ENCODE results near the gene SIK2. TPM values are rescaled to one million over a fixed set of nuclear protein-coding genes. Genes with fewer than 3 reads are reported as not detected.
"Not testable (repeated sequence)": the region's sequence is repeated elsewhere in the genome, so short reads cannot be mapped to it uniquely, and the experiment has no call there.

SIK2 gene
- total RNA-seq, 1 experiment from 2014 or later = 6.1 TPM

DNA sequence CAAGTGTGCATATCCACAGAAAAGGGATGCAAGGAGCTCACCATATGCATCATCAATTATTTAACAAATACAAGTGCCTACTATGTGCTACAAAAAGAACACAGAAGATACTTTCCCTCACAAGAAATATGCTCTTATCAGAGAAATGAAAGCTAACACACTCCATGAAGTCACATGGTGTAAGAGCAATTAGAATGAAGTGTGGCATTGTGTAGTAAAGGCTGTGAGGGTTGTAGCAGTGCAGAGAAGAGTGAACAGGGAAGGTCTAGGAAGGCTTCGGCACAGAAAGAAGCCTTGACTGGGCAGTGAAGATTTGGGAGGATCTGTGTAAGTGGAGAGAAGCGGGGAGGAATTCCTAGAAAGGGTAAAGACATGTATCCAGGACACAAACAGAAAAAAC is 141.5 kb downstream of the SIK2 start:
- no peak for DNase-seq (ENCODE audit: extremely low read depth, low read depth)

DNA sequence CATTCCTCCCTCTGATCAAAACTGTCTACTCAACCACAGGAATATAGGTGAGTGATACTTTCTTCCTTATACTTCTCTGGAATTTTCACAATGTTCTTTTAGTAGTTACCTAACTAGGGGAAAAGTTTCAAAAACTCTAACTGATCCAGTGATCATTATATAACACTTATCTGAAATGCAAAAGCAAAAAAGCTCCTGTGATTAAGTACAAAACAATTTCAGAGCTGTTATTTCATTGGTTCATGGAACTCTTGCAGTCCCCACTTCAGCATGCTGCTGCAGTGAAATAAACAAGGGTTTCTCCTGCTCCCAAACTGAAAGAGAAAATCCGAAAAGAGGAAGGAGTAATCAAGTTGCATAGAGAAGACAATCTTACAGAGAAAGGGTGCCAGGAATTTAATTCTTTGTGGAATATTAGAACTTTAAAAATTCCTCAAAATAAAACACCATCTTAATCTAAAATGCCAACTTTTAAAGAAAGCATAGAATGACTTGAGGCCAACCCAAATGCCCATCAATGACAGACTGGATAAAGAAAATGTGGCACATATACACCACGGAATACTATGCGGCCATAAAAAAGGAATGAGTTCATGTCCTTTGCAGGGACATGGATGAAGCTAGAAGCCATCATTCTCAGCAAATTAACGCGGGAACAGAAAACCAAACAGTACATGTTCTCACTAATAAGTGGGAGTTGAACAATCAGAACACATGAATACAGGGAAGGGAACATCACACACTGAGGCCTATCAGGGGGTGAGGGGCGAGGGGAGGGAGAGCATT is 143.7 kb downstream of the SIK2 start:
- DNase-seq (ENCODE audit: extremely low read depth, low read depth) = no peak

DNA sequence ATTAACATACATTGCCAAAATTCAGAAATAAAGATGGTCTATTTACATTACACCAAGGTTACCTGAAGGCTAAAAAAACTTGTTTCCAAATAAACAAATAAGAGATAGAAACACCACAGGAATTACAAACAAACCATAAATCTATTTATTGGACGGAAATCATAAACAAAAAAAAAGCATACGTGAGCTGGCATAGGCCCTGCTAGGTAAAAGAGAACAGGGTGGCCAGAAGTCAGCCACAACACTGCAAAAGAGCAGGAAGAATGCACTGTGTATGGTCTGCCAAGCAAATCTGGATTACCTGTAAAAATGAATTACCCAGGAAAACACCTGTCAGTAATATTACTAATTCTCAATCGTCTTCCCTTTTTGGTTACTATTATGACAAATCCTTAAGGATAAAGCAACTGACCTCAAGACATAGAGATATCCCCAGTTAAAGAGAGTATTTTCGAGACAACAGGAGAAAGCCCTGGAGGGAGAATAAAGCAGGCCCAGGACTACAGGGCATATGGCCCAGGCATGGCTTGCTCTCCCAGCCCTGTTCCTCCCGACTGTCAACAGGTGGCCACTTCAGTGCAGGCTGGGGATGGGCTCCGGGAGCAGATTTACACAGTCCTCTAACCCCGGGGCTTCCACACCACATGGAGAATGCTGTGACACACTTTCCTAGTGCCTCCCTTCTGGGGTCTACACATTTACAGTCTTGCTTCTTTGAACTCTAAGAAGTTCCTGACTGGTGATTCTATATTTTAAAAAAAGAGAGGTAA is 146.0 kb downstream of the SIK2 start:
- DNase-seq (ENCODE audit: extremely low read depth, low read depth) = no peak

DNA sequence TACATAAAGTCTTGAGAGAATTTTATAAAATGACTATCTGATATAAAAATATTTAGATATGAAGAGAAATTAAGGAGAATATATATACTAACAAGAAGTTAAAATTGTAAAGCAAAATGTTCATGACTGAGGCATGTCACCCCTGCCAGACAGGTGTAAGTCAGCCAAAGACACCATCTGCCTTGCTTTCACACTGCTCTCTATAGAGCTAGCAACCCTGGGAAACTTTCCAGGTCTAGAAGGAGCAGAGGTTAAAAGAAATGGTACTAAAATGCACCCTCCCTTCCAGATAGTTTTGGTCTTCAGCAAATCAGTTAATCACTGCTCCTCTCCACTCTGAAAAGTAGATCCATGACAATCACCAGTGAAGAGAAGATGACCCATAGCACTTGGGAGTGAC is 147.4 kb downstream of the SIK2 start:
- DNase-seq (ENCODE audit: extremely low read depth, low read depth) = no peak

DNA sequence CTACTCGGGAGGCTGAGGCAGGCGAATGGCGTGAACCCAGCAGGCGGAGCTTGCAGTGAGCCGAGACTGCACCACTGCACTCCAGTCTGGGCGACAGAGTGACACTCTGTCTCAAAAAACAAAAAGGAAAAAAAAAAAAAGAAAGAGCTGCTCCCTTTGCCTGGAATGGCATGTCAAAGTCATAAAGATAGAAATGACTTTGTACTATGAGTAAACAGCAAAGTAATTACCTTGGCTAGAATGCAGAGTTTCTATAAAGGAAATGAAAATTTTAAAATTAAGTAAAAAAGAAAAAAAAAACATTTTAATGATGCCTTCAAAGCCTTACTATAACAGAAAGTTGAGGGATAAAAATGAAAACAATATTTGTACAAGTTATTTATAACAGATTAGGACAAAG is 153.8 kb downstream of the SIK2 start:
- DNase-seq (ENCODE audit: extremely low read depth, low read depth) = no peak

DNA sequence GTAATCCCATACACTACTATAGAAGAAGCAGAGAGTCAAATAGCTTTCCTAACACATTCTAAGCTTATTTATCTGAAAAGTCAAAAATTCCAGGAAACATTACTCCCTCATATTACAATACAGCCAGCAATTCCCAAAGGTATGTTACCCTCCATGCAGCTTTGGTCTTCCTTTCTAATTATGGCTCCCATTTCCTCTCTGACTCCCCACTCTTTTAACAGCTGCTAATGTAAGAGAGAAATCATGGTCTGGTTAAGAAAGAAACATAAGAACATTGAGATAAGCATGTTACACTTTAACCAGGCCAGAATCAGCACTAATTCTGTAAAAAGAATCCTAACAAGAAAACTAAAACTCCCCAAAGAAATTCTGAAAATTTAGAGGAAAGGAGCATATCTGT is 157.1 kb downstream of the SIK2 start:
- no peak for DNase-seq (ENCODE audit: extremely low read depth, low read depth)

DNA sequence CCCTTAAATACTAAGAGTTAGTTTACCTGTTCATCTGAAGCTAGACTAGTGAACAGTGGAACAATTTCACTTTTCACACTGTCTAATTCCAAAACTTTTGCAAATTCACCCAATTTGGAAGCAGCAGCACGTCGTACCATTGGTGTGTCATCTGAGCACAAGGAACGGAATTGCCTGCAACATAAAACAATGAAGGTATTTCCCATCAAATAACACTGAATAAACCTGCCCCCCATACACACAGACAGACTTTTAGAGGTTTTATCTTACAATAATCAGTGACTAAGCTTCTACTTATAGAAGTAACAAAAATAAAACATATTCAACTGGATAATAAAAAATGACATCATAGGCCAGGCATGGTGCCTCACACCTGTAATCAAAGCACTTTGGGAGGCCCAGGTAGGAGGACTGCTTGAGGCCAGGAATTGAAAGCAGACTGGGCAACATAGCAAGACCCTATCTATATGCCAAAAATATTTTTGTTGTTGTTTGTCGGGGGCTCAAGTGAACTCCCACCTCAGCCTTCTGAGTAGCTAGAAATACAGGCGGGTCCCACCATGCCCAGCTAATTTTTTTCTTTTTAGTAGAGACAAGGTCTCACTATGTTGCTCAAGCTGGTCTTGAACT is 157.6 kb downstream of the SIK2 start:
- DNase-seq (ENCODE audit: extremely low read depth, low read depth) = no peak

DNA sequence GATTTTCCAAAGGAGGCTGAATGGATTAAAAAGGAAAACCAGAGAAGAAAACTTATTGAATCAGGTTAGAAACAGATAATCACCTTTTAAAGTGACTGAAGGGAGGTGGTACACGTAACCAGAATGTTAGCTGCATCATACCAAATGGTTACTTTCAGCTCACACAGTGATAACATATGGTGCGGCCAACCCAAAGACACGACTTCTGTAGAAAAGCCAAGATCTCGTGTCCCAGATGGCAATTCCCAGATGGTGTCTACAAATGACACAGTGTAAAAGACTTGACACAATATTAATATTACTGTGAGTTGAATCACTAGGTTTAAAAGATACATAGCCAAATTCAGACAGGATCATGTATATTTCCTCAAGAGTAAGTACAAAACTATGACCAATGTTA is 158.8 kb downstream of the SIK2 start:
- no peak for DNase-seq (ENCODE audit: extremely low read depth, low read depth)

DNA sequence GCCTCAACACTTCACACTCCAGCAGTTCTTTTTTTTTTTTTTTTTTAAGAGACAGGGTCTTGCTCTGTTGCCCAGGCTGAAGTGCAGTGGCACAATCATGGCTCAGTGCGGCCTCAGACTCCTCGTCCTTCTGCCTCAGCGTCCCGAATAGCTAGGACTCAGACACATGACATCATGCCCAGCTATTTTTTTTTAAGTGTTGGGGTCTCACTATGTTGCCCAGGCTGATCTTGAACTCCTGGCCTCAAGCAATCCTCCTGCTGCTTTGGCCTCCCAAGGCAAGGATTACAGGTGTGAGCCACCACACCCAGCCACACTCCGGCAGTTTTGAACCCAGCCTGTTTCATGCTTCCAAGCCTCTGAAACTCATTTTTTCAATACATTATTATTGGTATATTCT is 160.3 kb downstream of the SIK2 start:
- no peak for DNase-seq (ENCODE audit: extremely low read depth, low read depth)

DNA sequence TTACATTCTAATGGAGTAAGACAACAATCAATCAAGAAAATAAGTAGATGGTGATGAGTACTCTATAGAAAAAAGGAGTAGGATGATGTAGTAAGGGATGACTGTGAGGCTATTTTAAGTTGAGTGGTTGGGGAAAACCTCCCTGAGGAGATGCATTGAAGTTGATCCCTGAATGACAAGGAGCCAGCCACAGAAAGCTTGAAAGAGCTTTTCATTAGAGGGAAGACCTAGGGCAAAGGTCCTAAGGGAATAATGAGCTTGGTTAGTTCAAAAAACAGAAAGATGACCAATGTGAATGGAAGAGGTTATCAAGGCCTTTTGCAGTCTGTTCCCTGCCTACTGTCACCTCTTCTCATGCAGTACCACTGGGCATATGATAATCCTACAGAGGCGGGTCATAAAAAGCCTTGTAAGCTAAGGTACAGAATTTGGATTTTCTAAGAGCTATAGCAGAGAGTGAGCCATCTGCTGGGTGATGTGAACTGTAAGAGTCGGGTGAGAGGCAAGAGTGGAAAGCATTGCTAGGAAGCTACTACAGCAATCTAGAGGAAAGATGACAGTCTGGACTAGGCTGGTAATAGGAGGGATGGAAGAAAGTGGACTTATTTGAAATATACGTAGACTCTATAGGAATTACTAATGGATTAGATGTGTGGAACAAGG is 160.9 kb downstream of the SIK2 start:
- no peak for DNase-seq (ENCODE audit: extremely low read depth, low read depth)

DNA sequence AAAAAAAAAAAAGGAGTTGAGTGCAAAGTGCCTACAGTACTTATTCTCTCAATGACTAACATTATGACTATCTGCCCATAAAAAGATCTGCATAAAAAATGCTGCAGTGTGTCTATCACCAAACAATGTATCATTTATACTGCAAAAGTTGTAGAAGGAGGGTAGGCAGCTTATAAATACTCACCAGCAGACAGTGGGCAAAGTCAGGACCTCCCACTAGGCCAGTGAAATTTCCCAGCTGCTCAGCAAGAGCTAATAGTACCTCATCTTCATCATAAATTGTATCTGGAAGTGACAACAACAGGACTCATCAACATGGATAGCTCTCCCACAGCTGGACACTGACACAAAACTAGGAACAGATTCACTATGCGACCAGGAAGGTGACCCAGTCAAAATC is 162.4 kb downstream of the SIK2 start:
- DNase-seq (ENCODE audit: extremely low read depth, low read depth) = no peak

DNA sequence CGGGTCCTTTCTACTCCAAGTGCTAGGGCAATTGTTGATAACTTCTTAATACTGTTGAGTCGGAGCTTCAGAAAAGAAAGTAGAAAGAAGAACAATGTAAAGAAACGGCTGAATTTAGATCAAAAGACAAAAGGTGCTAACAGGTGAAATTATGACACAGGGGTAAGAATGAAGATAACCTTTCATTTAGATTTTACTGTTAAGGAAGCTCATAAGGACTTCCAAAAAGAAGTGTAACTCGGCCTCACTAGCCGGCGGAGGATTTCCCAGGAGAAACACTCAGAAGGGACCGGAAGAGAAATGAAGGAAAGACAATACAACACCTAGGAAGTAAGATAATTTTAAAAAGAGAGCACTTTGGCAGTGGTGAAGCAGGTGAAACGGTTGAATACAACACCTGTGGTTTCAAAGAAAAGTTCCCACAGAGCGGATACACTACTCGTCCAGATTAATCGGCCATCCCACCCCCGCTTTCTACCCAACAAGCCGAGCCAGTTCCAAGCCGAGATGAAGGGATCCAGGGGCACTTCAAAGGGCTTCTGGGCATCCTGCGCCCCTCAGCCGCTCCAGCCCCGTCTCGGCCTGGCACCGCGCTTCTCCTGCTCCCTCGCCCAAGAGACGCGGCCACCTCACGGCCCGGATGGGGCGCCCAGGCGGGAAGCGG is 163.2 kb downstream of the SIK2 start:
- DNase-seq (ENCODE audit: extremely low read depth, low read depth) = no peak

DNA sequence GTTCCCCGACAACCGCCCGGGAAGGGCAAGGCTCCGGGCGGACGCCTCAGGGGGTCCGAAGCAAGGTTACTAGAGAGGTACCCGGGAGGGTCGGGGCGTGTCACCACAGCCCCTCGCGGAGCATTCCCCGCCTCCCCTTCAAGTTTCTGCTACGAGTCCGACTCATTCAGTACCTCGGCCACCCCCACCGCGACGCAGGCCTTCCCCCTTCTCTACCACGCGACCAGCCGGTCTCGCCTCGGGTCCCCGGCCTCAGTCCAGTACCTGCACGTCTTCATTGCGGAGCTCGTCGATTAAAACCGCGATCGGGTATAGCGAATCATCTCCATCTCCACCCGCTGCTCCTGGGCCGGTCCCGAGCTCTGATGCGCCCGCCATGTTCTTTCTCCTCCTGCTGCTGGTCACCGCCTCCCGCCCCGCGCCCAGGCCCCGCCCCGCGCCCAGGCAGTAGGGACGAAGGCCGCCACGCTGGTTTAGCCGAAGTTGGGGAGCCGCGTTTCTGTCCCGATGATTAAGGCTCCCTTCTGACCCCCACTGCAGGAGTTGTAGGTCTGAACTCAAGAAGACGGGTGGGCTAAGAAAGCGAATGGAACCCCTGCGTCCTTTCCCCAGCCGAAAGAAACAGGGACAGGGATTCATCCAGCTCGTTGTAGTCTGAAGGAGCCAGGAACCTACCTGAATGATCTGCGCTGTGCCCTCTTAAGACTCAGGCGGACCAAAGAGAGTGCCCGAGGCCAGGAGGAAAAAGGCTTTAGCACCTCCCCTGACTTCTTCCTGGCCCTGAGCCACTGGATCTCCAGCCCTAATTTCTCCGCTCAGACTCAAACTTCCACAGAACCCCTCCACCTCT is 164.0 kb downstream of the SIK2 start, which contains the start of gene PPP2R1B:
TSS of gene PPP2R1B (minus strand) at position 406 of the 850 bp plus-strand sequence. CDS start at position 378, 28 bp downstream.
- DNase-seq (ENCODE audit: extremely low read depth, low read depth) = peak; percentile 51

DNA sequence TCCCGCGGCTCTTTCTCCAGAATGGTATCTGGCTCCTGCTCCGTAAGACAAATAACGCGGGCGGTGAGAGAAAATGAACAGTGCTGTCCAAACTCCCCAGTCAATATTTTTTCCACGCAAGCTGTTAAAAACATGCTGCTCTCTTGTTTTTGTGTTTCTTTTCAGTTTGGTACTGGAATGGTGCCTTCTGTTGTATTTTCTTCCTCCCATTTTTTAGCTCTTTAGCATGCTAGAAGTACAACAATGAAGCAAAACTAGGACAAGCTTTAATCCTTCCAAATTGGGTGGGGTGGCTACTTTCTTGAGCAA is 164.5 kb downstream of the SIK2 start:
- no peak for DNase-seq (ENCODE audit: extremely low read depth, low read depth)

DNA sequence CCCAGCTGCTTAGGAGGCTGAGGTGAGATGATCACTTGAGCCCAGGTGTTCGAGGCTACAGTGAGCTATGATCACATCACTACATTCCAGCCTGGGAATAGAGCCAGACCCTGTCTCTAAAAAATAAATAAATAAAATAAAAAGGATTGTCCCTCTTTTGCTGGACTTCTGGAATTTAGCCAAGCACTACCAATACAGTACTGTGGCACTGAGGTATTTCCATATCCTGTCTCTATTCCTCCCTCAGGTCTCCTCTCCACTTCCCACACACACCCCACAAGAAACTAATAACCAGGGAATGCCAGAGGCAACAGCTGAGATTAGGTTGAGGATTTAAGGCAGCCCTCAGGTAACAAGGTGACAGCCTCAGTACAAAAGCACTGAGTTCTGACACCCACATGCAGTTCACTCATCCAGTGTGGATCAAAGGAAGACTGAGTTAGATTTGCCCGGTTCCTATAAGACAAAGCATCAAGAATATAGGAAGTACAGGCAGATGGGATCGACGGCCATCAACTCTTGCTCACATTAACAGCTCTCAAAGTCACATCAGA is 168.4 kb downstream of the SIK2 start:
- no peak for DNase-seq (ENCODE audit: extremely low read depth, low read depth)

DNA sequence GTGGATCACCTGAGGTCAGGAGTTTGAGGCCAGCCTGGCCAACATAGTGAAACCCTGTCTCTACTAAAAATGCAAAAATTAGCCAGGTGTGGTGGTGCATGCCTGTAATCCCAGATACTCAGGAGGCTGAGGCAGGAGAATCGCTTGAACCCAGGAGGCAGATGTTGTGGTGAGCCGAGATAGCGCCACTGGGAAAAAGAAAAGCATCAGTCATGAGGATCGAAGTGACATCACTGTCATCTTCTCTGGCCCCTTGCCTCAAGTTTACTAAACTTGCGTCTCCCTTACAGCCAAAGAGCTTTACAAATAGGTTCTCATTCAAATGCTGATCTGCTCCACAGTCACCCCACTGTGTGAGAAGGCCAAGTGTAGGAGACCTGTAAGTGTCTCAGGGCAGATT is 169.0 kb downstream of the SIK2 start:
- DNase-seq (ENCODE audit: extremely low read depth, low read depth) = not testable (repeated sequence)

DNA sequence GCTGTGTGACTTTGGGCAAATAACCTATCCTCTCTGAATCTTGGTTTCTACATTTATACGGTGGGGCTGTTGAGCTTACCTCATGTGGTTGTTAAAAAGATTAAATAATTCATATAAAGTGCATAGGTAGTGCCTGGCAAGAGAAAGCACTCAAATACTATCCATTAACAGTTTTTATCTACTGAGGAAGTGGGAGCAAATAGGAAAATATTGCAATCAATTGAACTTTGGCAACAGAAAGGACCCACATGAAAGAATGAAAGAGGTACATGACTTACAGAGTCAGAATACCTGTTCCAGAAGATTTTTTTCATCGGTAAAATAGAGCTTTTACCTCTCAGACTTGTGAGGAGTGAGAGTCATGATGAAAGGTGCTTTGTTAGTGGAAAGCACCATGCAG is 170.3 kb downstream of the SIK2 start:
- DNase-seq (ENCODE audit: extremely low read depth, low read depth) = no peak

DNA sequence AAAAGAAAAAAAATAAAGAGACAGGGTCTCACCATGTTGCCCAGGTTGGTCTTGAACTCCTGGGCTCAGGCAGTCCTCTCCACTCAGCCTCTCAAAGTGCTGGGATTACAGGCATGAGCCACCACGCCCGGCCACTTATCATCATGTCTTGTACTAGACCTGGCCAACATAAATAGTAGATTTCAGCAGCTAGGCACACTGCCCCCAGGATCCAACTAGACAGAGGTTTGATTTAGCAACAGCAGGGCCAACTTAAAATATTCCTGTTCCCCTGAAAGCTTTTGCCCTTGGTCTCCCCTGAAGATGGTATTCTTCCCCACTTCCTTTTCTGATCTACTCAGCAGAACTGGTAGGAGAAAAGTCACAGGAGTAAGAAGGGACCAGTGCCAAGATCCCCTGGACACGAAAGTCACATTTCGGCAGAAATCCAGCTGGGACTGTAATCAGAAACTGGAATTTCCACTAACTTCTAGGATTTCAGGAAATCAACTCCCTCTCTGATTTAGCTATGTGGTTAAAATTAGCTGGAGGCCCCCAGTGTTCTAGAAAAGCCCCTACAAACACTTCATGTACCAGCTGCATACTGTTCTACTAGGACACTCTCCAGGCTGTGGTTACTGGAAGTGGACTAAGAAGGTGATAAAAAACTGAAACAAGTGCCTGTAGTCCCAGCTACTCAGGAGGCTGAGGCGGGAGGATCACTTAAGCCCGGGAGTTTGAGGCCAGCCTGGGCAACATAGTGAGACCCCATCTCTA is 172.9 kb downstream of the SIK2 start:
- DNase-seq (ENCODE audit: extremely low read depth, low read depth) = no peak
